RKO (cell line): Measurements from ENCODE around the gene STBD1.
"Not testable (repeated sequence)": the region's sequence is repeated elsewhere in the genome, so short reads cannot be mapped to it uniquely, and the experiment has no call there.

ENCODE experiments used
- DNase-seq: peaks from one replicate; pipeline ENCODE4 v3.0.0-alpha.2; 2016; ENCODE audit warnings: low spot score

The STBD1 gene

DNA sequence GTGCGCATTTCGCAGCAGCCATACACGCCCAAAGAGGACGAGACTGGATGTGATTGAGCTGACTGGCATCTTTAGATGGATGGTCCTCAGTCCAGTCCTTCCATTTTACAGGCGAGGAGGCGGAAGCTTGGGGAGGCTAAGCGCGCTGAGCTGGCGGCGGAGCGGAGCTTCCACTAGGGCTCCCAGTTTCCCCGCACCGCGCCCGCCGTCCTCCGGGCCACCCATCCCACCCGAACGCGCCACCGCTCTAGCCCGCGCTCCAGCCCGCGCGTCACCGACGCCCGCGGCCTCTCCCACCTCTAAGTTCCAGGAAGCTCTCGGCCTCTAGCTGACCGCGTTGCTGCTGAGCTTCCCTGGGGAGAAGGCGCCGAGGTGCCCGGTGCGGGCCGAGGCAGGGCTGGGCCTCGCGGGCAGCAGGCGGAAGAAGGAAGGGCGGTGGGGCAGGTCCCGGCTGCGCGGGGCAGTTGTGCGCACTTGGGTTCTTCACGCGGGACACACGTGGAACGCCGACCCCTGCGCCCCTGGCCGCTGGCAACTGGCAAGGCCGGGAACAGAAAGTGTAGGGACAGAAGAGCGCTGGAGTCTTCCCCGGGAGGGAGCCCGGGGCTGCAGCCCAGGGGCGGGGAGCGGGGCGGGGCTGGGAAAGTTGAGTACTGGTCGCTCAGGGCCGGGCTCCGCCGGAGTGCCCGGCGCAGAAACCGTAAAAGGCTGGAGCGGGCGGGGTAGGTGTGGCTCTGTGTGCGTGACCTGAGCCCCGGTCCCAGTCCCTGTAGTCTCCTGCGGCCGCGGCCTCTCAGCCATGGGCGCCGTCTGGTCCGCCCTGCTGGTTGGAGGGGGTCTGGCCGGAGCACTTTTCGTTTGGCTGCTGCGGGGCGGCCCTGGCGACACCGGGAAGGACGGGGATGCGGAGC lies at the start of gene STBD1:
STBD1 (plus strand) TSS at position 763 of the 911 bp plus-strand sequence; CDS start at position 800, 37 bp downstream.
- DNase-seq, result peak; percentile 74

DNA sequence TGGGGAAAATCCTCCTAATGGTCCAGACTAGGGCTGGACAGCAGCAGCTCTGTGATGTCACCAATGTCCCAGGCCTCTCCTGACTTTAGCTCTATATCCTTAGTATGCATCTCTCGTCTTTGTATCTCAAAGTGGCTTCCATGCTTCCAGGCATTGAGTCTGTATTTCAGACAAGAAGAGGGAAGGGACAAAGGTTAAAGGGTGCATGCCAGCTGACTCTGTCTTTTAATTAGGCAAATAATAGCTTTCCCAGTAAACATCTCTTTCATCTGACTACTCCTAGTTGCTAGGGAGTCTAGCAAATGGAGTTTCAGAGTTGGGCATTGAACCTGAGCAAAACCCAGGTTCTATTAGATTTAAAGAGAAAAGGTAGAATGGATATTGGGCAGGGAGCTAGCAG lies 49.6 kb upstream of the STBD1 start:
- DNase-seq, result no peak

GRCh38 chr4:76257824-76258223 lies 48.7 kb upstream of the STBD1 start:
- DNase-seq, result no peak

GRCh38 chr4:76260571-76260970 lies 46.0 kb upstream of the STBD1 start:
- no peak for DNase-seq

GRCh38 chr4:76265631-76266218 lies 40.8 kb upstream of the STBD1 start:
- DNase-seq, result no peak

- no peak for DNase-seq
Measured at GRCh38 chr4:76266627-76267026, 39.9 kb upstream of the STBD1 start.

DNA sequence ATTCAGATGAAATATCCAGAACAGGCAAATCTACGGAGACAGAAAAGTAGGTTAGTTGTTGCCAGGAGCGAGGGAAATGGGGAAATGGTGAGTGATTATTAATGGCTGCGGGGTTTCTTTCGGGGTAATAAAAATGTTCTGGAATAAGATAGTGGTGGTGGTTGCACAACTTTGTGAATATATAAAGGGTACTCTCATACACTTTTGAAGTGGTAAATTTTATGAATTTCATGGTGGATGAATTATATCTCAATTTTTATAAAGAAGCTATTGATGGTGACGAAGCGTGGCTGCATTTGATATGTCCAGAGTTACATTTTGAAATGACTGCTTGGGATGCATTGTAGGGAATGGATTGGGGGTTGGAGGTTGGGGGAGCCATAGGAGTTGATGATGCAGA lies 38.7 kb upstream of the STBD1 start:
- DNase-seq, result no peak

GRCh38 chr4:76270244-76271175 lies 36.0 kb upstream of the STBD1 start:
- DNase-seq, result no peak

DNA sequence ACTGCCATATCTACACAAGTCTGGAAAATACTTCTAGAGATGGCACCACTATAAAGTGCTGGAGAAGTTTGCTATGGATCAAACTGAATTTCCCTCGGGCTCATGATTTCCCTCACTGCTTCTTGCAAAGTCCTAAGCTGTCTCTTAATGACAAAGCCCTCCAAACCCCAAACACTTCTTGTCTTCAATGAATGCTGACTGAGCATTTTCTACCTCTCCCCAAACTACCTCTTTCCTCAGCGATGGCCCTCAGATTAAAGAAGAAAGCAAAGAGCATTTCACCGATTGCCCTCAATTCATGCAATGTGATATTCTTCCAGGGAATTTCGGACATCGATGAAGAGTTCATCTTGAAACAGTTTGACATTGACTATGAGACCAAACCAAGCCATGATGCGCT lies 35.3 kb upstream of the STBD1 start:
- DNase-seq, result no peak

- DNase-seq, result no peak
Measured at GRCh38 chr4:76272073-76272472, 34.5 kb upstream of the STBD1 start.

GRCh38 chr4:76272582-76272981 lies 34.0 kb upstream of the STBD1 start:
- DNase-seq, result no peak

DNA sequence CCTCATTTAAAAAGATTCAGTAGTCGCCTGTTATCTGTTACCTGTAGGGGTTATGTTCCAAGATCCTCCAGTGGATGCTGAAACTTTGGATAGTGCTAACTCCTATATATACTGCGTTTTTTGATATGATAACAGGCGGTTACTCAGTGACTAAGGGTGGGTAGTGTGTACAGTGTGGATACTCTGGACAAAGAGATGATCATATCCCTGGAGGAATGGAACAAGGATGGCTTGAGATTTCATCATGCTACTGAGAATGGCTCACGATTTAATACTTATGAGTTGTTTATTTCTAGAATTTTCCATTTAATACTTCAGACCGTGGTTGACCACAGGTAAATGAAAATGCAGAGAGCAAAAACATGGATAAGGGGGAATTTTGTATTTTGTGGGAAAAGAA lies 33.5 kb upstream of the STBD1 start:
- no peak for DNase-seq

DNA sequence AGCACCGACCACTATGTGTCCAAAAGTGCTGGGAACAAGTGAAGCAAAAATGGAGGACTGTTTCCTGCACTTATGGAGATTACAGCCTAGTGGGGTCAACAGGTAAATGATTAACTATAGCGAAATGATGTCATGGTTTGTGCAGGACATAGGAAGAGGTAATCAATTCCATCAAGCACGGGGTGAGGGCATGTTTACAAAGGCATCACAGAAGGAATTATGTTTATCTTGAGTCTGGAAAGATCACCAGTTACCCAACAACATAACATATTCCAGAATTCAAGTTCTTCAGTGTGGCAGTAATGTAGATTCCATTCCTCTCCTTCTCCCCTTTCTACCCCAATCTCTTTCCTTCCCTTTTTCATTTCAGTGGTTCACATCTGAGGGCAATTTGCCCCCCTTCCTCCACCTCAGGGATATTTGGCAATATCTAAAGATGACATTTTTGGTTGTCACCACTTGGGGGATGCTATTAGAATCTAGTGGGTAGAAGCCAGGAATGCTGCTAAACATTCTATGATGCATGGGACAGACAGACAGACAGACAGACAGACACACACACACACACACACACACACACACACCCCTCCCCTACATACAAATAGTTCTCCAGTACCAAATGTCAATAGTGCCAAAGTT lies 30.9 kb upstream of the STBD1 start:
- no peak for DNase-seq

- DNase-seq, result no peak
Measured at GRCh38 chr4:76276813-76277212, 29.7 kb upstream of the STBD1 start.

GRCh38 chr4:76277667-76278066 lies 28.9 kb upstream of the STBD1 start:
- no peak for DNase-seq

- DNase-seq, result no peak
Measured at GRCh38 chr4:76278583-76278982, 27.9 kb upstream of the STBD1 start.

DNA sequence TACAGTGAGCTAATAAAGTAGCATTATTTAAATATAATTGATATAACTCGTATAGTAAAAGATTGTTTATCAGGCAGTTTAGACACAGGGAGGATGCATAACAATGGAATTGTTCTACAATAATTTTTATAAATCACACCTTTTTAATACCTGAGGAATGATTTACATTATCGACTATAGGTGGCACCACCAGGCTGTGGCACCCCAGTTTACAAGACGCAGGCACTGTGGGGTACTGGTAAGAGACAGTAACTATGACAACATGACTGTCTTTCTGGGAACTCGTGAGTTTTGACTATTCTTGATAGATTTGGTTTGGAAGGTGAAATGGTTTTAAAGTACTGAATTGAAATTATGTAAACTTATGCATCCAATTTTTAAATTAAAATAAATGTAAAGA lies 27.1 kb upstream of the STBD1 start:
- DNase-seq, result no peak

- no peak for DNase-seq
Measured at GRCh38 chr4:76280488-76281441, 25.8 kb upstream of the STBD1 start.

DNA sequence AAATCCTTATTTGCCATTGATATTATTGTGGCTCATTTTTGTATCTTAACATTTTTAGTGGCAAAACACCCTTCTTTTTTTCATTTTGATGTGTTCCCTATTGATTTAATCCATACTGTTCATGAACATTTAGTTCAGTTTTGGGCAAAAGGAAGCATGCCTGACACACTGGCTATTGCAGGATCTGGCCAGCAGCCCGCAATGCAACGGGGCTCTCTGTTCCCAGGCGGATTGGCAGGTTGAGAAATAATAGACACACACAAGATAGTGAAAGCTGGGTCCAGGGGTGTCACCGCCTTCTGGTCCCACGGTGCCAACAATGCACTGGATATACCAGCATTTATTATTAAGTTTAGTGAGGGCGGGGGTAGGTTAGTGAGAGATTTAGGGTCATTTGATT lies 24.9 kb upstream of the STBD1 start:
- DNase-seq, result not testable (repeated sequence)

GRCh38 chr4:76282941-76283689 lies 23.4 kb upstream of the STBD1 start:
- no peak for DNase-seq
